GM12873 (cell line): Measurements from ENCODE around the gene DLGAP4.

Experiments used
- TF ChIP-seq, protein P1 (sequence below): IDR thresholded peaks from 2 replicates; pipeline ENCODE4 v1.5.1; 2012; ENCODE audit warnings: low read depth, mild to moderate bottlenecking, moderate library complexity, low read length, control low read depth; ENCODE audit not compliant: insufficient read depth; ENCODE audit errors: missing control alignments

Gene DLGAP4

DNA sequence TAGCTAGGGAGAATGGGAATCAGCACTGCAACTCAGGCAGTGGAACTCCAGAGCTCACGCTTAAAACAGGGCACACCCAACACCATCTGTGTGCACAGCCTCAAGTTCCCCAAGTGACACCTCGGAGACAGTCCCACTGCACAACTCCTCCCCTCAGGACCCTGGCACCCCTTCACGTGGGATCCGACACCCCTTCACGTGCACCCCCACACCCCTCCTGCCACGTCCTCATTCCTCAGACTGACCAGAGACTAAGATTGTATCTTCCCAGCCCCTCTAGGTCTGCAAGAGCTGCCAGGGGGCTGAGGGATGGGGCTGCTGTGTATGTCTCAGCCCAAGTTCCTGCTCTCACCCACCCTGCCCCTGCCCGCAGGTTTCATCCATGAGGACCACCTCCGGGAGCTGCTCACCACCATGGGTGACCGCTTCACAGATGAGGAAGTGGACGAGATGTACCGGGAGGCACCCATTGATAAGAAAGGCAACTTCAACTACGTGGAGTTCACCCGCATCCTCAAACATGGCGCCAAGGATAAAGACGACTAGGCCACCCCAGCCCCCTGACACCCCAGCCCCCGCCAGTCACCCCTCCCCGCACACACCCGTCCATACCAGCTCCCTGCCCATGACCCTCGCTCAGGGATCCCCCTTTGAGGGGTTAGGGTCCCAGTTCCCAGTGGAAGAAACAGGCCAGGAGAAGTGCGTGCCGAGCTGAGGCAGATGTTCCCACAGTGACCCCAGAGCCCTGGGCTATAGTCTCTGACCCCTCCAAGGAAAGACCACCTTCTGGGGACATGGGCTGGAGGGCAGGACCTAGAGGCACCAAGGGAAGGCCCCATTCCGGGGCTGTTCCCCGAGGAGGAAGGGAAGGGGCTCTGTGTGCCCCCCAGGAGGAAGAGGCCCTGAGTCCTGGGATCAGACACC lies 242.8 kb downstream of the DLGAP4 start:
- TF ChIP-seq, protein P1, sequence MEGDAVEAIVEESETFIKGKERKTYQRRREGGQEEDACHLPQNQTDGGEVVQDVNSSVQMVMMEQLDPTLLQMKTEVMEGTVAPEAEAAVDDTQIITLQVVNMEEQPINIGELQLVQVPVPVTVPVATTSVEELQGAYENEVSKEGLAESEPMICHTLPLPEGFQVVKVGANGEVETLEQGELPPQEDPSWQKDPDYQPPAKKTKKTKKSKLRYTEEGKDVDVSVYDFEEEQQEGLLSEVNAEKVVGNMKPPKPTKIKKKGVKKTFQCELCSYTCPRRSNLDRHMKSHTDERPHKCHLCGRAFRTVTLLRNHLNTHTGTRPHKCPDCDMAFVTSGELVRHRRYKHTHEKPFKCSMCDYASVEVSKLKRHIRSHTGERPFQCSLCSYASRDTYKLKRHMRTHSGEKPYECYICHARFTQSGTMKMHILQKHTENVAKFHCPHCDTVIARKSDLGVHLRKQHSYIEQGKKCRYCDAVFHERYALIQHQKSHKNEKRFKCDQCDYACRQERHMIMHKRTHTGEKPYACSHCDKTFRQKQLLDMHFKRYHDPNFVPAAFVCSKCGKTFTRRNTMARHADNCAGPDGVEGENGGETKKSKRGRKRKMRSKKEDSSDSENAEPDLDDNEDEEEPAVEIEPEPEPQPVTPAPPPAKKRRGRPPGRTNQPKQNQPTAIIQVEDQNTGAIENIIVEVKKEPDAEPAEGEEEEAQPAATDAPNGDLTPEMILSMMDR: no peak

DNA sequence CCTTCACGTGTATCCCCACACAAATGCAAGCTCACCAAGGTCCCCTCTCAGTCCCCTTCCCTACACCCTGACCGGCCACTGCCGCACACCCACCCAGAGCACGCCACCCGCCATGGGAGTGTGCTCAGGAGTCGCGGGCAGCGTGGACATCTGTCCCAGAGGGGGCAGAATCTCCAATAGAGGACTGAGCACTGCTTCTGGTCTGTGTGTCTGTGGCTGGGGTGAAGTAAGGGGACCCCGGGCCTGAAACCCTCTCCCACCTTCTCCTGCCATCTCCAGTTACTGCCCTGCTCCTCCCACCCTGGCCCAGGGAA lies 243.4 kb downstream of the DLGAP4 start:
- TF ChIP-seq, protein P1: no peak

DNA sequence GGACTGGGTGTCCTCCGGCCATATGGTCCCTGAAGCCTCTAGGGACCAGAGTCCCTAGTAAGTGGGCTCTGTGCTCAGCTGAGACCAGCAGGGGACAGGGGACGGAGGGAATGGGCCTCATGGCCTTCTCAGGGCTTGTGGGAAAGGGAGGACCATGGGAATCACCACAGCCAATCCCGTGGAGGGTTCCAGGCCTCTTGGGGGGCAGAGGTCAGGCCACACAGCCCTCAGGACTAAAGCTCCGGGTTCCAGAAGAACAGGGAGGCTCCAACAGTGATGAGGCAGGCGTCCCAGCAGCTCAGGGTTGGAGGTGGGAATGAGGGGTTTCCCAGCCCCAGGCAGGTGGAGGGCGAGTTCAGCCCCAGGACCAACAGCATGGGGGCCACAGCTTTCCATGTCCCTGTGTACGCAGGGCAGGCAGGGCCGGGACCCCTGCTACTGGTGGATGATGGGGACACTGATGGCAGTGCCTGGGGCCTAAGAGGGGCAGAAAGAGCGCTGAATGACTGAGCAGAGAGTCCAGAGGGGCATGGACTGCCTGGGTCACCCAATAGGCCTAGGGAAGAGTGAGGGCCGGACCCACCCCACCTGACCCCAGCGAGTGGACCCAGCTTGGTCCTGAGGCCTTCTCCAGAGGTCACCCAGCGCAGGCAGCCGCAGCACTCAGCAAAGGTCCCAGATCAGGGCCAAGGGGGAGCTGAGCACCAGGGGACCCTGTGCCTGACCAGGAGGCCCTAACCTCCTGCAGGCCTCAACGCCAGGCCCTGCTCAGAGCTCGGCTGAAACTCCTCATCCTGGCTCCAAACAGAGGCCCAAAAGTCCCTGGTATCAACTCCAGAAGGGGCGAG lies 244.0 kb downstream of the DLGAP4 start:
- TF ChIP-seq, protein P1: no peak

DNA sequence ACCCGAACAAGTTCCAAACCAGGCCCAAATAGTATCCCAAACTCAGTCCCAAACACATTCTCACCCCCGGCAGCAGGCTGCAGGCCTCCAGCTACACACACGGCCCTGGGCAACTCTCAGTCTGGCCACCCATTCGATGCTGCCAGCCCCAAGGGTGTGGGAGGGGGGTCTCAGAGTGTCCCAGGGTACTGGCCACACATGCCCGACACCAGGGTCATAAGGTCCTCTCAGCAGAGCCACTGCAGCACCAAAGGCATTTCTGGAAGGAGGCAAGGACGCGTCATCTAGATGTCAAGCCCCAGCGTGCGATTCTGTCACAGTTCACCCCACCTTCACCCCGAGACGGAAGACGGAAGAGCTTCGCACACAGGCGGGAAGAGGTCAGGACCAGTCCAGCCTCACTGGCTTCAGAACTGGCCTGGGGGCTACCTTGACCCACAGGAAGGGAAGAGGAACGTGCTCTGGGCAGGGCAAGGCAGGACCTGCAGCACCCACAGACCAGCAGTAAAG lies 244.7 kb downstream of the DLGAP4 start:
- TF ChIP-seq, protein P1: no peak

DNA sequence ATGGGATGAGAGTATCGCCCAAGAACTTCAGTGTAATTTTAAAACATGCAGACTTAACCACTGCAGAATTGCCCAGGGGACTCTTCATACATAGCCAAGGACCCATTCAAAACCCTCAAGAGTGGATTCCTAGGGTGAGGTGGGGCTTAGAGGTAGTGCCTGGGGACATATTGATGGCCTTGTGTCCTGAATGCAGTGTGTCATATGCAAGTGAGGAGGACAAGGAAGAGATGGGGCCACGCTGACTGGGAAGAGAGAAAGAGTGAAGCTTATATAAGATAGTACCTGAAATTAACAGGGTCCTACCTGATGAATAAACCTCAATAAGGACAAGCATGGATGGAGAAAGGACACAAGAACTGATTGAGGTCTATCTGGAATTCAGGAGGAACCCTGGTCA lies 249.1 kb downstream of the DLGAP4 start:
- TF ChIP-seq, protein P1: no peak

DNA sequence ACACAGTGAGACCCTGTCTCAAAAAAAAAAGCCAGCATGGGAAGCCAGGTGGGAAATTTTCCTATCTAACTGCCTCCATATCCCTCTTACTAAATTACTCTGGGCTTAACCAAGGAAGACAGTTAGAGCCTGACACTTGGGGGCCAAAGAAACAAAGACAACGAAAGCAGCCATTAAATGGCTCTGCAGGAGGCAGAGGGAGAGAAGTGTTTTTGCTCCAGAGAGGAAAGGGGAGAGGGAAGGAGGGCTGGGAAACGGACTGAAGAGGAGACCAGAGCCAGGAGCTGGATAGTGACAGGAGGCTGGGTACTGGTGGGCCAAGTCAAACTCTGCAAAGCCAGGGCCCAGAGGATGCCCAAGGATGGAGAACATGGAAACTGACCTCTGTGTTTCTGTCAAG lies 256.6 kb downstream of the DLGAP4 start:
- TF ChIP-seq, protein P1: no peak

DNA sequence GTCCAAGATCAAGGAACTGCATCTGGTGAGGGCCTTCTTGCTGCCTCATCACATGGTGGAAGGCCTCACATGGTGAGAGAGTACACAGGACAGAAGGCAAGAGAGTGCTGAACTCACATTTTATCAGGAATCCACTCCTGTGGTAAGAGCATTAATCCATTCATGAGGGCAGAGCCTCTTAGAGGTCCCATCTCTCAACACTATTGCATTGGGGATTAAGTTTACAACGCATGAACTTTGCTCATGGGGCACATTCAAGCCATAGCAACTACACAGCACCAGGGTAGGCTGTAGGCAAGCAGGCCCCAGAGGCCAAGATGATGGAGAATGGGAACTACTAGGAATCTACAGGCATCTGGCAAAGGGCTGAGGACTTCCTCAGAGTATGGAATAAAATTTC lies 257.2 kb downstream of the DLGAP4 start:
- TF ChIP-seq, protein P1: no peak
